Effector memory CD8-positive, alpha-beta T cell (primary cell): ENCODE data around the gene NOCT.

Experiments
- ATAC-seq: fragments of 150-1000 bp; cut with Tn5 transposase; replicated peaks from 2 replicates; pipeline ENCODE4 v1.10.0; 2021; ENCODE audit warnings: mild to moderate bottlenecking, moderate library complexity
- DNase-seq, 3 experiments: peaks; one replicate each; pipeline ENCODE4 v3.0.0; 2021
- H3K27ac Mint-ChIP-seq, 2 donors: one replicate each; pipeline ENCODE4 v1.8.0; 2022; ENCODE audit warnings: mild to moderate bottlenecking in 2 of 2, mixed read lengths in 2 of 2, moderate library complexity in 2 of 2
- H3K27me3 Mint-ChIP-seq, 2 donors: one replicate each; pipeline ENCODE4 v1.8.0; 2022; ENCODE audit warnings: mixed read lengths in 2 of 2
- H3K36me3 Mint-ChIP-seq: one replicate; pipeline ENCODE4 v1.8.0; 2022; ENCODE audit warnings: mild to moderate bottlenecking, moderate library complexity, mixed read lengths; ENCODE audit not compliant: insufficient read depth
- H3K4me1 Mint-ChIP-seq, 2 donors: one replicate each; pipeline ENCODE4 v1.8.0; 2022; ENCODE audit warnings: low read depth in 2 of 2, mixed read lengths in 2 of 2
- H3K4me3 Mint-ChIP-seq, 2 donors: one replicate each; pipeline ENCODE4 v1.8.0; 2022; ENCODE audit warnings: mild to moderate bottlenecking in 2 of 2, mixed read lengths in 2 of 2, moderate library complexity in 2 of 2
- H3K9me3 Mint-ChIP-seq, 2 donors: one replicate each; pipeline ENCODE4 v1.8.0; 2022; ENCODE audit warnings: mixed read lengths in 2 of 2

Gene NOCT

DNA sequence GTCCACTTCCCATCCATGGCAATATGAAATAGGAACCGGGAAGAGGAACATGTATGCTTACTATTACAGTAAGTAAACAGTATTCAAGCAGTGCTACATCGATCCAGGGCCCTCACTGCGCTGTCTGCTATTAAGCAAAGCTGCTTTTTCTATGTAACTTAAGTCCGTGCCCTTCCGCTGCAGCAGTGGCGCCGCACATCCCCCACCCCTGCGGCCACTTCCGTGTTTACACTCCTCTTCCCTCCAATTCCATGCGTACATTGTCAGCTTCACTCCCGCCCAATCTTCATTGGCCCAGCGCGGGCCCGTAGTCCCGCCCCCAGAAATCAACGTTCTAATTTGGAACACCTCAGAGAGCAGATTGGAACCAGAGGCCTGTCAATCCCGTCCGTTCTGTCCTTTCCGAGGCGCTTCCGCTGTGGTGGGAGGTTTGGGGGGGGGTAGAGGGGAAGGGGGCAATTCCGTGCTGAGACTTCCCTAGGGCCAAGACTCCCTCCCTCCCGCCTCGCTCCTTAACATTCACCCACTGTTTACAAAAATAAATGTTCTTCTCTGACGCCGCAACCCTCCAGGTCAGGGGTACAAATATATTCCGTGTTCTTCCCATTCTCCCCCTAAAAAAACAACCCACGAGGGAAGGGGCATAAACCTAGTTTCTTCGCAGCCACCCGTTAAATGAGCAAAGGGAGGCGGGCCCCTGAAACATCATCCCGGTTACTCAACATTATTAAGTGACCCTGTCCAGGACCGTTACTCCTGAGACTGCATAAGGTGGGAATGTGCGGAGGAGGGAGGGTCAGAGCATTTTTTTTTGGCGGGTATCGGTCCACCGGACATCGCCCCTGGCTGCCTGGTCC lies 67.4 kb downstream of the NOCT start:
- Mint-ChIP-seq H3K27me3 (no peaks in the 10 kb centered on the region), H3K36me3 (peaks cover 33% of the 10 kb centered on the region), H3K9me3 (no peaks in the 10 kb centered on the region), H3K4me1 (peaks cover 23 to 36% of the 10 kb centered on the region in 2 donors), H3K27ac (peak overlapping the region; percentile 100), H3K4me3 (peak overlapping the region; percentile 100)
- ATAC-seq (peak; percentile 77), DNase-seq (peak; percentile 90 to 93 (median 92))

DNA sequence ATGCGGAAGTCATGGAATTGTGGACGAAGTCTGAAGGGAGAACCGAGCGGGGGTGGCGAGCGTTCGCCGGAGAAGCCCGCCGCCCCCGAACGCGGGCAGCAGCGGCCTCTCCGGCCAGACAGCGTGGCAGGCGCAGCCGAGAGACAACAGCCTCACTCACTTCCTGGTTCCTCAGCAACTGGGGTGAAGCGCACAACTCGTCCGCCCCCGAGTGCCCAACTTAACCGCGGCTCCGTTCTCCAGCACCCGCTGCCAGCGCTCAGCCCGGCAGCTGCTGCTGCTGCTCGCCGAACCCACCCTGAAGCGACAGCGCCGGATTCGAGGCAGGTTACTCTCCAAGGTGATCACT lies 68.0 kb downstream of the NOCT start:
- ATAC-seq (peak; percentile 47), DNase-seq (peak in 1 of 3 experiments; percentile 65)
- peak overlapping the region; percentile 100 for H3K27ac Mint-ChIP-seq
- no peaks in the 10 kb centered on the region for H3K9me3 Mint-ChIP-seq
- H3K4me3 Mint-ChIP-seq = peak overlapping the region; percentile 100
- peaks cover 20 to 33% of the 10 kb centered on the region in 2 donors for H3K4me1 Mint-ChIP-seq
- peaks cover 33% of the 10 kb centered on the region for H3K36me3 Mint-ChIP-seq
- no peaks in the 10 kb centered on the region for H3K27me3 Mint-ChIP-seq

- peak overlapping the region; percentile 100 for H3K27ac Mint-ChIP-seq
- ATAC-seq = peak; percentile 53
Measured at GRCh38 chr4:139083956-139084803, 68.6 kb downstream of the NOCT start.

GRCh38 chr4:139084804-139085093 lies 69.2 kb downstream of the NOCT start:
- Mint-ChIP-seq H3K36me3 (peaks cover 27% of the 10 kb centered on the region), H3K27me3 (no peaks in the 10 kb centered on the region), H3K9me3 (no peaks in the 10 kb centered on the region), H3K4me1 (peaks cover 18 to 27% of the 10 kb centered on the region in 2 donors), H3K27ac (peak overlapping the region; percentile 100), H3K4me3 (peak overlapping the region; percentile 100)
- ATAC-seq (no peak), DNase-seq (no peak)

More at GRCh38 chr4:139083956-139084803, 68.6 kb downstream of the NOCT start:
- Mint-ChIP-seq H3K4me3 (peak overlapping the region; percentile 100), H3K4me1 (peaks cover 20 to 32% of the 10 kb centered on the region in 2 donors), H3K9me3 (no peaks in the 10 kb centered on the region), H3K27me3 (no peaks in the 10 kb centered on the region), H3K36me3 (peaks cover 32% of the 10 kb centered on the region)
- DNase-seq = peak; percentile 72 to 74 (median 73)

- peak overlapping the region; percentile 100 for H3K4me3 Mint-ChIP-seq
- H3K4me1 Mint-ChIP-seq = peaks cover 18 to 25% of the 10 kb centered on the region in 2 donors
- ATAC-seq (no peak), DNase-seq (no peak)
- peaks cover 27% of the 10 kb centered on the region for H3K36me3 Mint-ChIP-seq
- peak overlapping the region; percentile 100 for H3K27ac Mint-ChIP-seq
- H3K27me3 Mint-ChIP-seq = no peaks in the 10 kb centered on the region
- no peaks in the 10 kb centered on the region for H3K9me3 Mint-ChIP-seq
Measured at GRCh38 chr4:139085141-139085540, 69.6 kb downstream of the NOCT start.

DNA sequence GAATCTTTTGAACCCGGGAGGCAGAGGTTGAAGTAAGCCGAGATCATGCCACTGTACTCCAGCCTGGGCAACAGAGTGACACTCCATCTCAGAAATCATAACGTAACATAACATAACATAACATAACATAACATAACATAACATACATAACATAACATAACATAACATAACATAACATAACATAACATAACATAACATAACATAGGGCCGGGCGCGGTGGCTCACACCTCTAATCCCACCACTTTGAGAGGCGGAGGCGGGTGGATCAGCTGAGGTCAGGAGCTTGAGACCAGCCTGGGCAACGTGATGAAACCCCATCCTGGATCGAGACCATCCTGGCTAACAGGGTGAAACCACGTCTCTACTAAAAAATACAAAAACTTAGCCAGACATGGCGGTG lies 76.7 kb downstream of the NOCT start:
- ATAC-seq (no peak), DNase-seq (no peak)
- Mint-ChIP-seq H3K27me3 (no peaks in the 10 kb centered on the region), H3K4me1 (no peaks in the 10 kb centered on the region), H3K36me3 (no peaks in the 10 kb centered on the region), H3K27ac (no peak overlapping the region), H3K4me3 (no peak overlapping the region), H3K9me3 (no peaks in the 10 kb centered on the region)
